T-helper 1 cell treated with Interleukin-12 subunit alpha and Interleukin-12 subunit beta and Interleukin-4 antibody, amounts not matched to agents 30 μg/mL and 1 μg/mL, for 36 hours (primary cell): ENCODE results near the gene USP5.
"Not testable (repeated sequence)": the region's sequence is repeated elsewhere in the genome, so short reads cannot be mapped to it uniquely, and the experiment has no call there.

Experiments
- H3K27ac Mint-ChIP-seq: one replicate; pipeline ENCODE4 v1.8.0; 2021; ENCODE audit warnings: mild to moderate bottlenecking, mixed read lengths
- H3K27me3 Mint-ChIP-seq: one replicate; pipeline ENCODE4 v1.8.0; 2021; ENCODE audit warnings: low read depth, mixed read lengths
- H3K36me3 Mint-ChIP-seq: one replicate; pipeline ENCODE4 v1.8.0; 2021; ENCODE audit warnings: low read depth, mixed read lengths
- H3K4me1 Mint-ChIP-seq: one replicate; pipeline ENCODE4 v1.8.0; 2021; ENCODE audit warnings: low read depth, mixed read lengths
- H3K4me3 Mint-ChIP-seq: one replicate; pipeline ENCODE4 v1.8.0; 2021; ENCODE audit warnings: mild to moderate bottlenecking, moderate library complexity, mixed read lengths
- H3K9me3 Mint-ChIP-seq: one replicate; pipeline ENCODE4 v1.8.0; 2021; ENCODE audit warnings: mixed read lengths

The USP5 gene

GRCh38 chr12:6872073-6873048, 20.4 kb downstream of the USP5 start:
- H3K4me3 Mint-ChIP-seq, result peak overlapping the region; percentile 89
- peak overlapping the region; percentile 89 for H3K27ac Mint-ChIP-seq
- H3K4me1 Mint-ChIP-seq, result peaks cover 54% of the 10 kb centered on the region
- H3K9me3 Mint-ChIP-seq, result no peaks in the 10 kb centered on the region
- H3K27me3 Mint-ChIP-seq, result no peaks in the 10 kb centered on the region
- peaks cover 50% of the 10 kb centered on the region for H3K36me3 Mint-ChIP-seq

DNA sequence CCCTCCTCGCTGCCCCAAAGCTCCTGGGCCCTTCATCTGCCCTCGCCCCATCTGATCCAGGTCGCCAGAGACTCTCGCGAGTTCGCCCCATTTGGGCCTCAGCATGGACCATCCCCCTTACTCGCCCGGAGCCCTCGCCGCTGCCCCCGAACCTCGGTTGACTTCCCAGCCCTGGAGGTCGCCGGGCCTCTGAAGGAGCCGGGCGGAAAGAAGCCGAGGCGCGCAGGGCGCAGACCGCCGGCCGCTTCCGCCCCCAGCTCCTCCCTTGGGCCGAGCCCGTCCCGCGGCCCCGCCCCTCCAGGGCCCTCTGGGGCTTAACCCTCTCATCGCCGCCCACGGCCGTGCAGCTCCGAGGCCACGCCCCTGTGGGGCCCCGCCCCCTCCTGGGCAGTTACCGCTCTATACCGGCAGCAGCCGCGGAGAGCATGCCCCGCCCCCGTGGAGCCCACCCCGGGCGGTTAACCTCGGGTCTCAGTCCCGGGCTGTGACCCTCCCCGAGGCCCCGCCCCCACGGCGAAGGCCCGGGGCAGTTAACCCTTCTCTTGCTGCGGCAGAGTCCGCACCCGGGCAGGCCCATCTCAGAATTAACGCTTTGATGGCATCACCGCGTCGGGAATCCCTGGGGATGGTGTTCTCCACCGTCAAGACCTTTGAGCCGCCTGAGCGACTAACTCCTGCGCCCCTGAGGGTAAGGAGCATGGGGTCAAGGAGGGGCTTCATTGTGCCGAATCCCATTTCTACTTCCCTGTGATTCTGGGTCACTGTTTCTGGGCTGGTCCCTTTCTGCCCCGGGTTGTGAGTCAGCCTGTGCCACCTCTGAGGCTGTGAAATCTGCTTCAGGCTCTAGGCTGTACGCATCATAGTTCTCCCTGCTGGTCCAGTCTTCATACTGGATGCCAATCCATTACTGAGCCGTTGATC, 21.4 kb downstream of the USP5 start, which contains the start of gene SPSB2:
TSS of gene SPSB2 (minus strand) at position 210 of the 921 bp plus-strand sequence. CDS start 402 bp downstream, outside the sequence.
- peak within 1 kb of the TSS; percentile 89 for H3K27ac Mint-ChIP-seq
- H3K36me3 Mint-ChIP-seq, result peaks cover 46% of the 10 kb centered on the region
- H3K9me3 Mint-ChIP-seq, result no peaks in the 10 kb centered on the region
- no peaks in the 10 kb centered on the region for H3K27me3 Mint-ChIP-seq
- H3K4me3 Mint-ChIP-seq, result peak within 1 kb of the TSS; percentile 89
- H3K4me1 Mint-ChIP-seq, result peaks cover 56% of the 10 kb centered on the region

GRCh38 chr12:6874015-6874368, 22.0 kb downstream of the USP5 start:
- peaks cover 50% of the 10 kb centered on the region for H3K4me1 Mint-ChIP-seq
- H3K4me3 Mint-ChIP-seq, result peak overlapping the region; percentile 89
- H3K27me3 Mint-ChIP-seq, H3K9me3 Mint-ChIP-seq: not testable (repeated sequence)
- H3K27ac Mint-ChIP-seq, result peak overlapping the region; percentile 86
- H3K36me3 Mint-ChIP-seq, result peaks cover 40% of the 10 kb centered on the region

DNA sequence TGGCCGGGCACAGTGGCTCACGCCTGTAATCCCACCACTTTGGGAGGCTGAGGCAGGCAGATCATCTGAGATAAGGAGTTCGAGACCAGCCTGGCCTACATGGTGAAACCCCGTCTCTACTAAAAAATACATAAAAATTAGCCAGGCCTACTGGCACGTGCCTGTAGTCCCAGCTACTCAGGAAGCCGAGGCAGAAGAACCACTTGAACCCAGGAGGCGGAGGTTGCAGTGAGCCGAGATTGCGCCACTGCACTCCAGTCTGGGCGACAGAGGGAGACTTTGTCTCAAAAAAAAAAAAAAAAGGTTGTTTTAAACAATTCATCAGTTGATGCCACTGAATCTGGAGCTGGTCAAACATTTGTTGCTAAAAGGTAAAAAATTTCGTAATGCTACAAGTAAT, 27.9 kb downstream of the USP5 start:
- H3K9me3 Mint-ChIP-seq, H3K4me3 Mint-ChIP-seq, H3K27ac Mint-ChIP-seq, H3K27me3 Mint-ChIP-seq: not testable (repeated sequence)
- Mint-ChIP-seq H3K4me1 (peaks cover 10% of the 10 kb centered on the region), H3K36me3 (peaks cover 21% of the 10 kb centered on the region)

DNA sequence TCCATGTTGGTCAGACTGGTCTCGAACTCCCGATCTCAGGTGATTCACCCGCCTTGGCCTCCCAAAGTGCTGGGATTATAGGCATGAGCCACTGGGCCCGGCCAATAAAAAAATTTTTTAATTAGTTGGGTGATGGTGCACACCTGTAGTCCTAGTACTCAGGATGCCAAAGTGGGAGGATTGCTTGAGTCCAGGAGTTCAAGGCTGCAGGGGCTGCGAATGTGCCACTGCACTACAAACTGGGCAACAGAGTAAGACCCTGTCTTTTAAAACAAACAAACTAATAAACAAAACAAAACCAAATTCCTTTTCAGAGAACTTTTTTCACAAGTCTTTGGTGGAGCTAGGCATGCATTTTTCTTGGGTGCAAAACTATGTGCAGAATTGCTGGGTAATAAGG, 31.3 kb downstream of the USP5 start:
- H3K27ac Mint-ChIP-seq, result no peak overlapping the region
- H3K9me3 Mint-ChIP-seq, result no peaks in the 10 kb centered on the region
- H3K4me1 Mint-ChIP-seq, result no peaks in the 10 kb centered on the region
- peaks cover 15% of the 10 kb centered on the region for H3K36me3 Mint-ChIP-seq
- no peak overlapping the region for H3K4me3 Mint-ChIP-seq
- no peaks in the 10 kb centered on the region for H3K27me3 Mint-ChIP-seq

DNA sequence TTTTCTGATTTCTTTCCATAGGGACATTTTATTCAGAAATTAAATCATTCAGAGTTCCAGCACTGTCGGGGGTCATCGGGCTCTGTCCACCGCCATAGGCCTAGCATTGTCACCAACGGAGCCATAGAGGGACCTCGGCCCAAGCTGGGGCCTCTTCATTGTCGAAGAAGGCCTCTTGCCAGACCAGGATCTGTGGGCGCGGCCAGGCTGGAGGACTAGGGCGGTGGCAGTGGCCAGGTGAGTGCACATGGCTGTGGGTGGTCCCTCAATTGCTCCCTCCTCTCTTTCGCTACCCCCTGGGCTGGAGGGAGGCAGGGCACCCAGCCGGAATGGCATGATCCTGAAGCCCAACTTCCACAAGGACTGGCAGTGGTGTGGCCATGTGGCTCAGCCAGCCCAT, 31.7 kb downstream of the USP5 start:
- H3K9me3 Mint-ChIP-seq, result no peaks in the 10 kb centered on the region
- no peaks in the 10 kb centered on the region for H3K4me1 Mint-ChIP-seq
- H3K36me3 Mint-ChIP-seq, result peaks cover 15% of the 10 kb centered on the region
- no peak overlapping the region for H3K4me3 Mint-ChIP-seq
- H3K27ac Mint-ChIP-seq, result no peak overlapping the region
- no peaks in the 10 kb centered on the region for H3K27me3 Mint-ChIP-seq

GRCh38 chr12:6884539-6884938, 32.6 kb downstream of the USP5 start:
- no peak overlapping the region for H3K4me3 Mint-ChIP-seq
- no peaks in the 10 kb centered on the region for H3K27me3 Mint-ChIP-seq
- no peaks in the 10 kb centered on the region for H3K9me3 Mint-ChIP-seq
- no peaks in the 10 kb centered on the region for H3K4me1 Mint-ChIP-seq
- H3K36me3 Mint-ChIP-seq, result peaks cover 15% of the 10 kb centered on the region
- no peak overlapping the region for H3K27ac Mint-ChIP-seq

GRCh38 chr12:6886206-6886999, 34.5 kb downstream of the USP5 start:
- H3K36me3 Mint-ChIP-seq, result peaks cover 19% of the 10 kb centered on the region
- H3K9me3 Mint-ChIP-seq, H3K4me3 Mint-ChIP-seq, H3K27ac Mint-ChIP-seq, H3K27me3 Mint-ChIP-seq, H3K4me1 Mint-ChIP-seq: not testable (repeated sequence)

- H3K4me3 Mint-ChIP-seq, result no peak overlapping the region
- H3K36me3 Mint-ChIP-seq, result peaks cover 17% of the 10 kb centered on the region
- no peaks in the 10 kb centered on the region for H3K9me3 Mint-ChIP-seq
- H3K27ac Mint-ChIP-seq, result no peak overlapping the region
- peaks cover 10% of the 10 kb centered on the region for H3K4me1 Mint-ChIP-seq
- H3K27me3 Mint-ChIP-seq, result no peaks in the 10 kb centered on the region
These were observed 35.5 kb downstream of the USP5 start for GRCh38 chr12:6887460-6887859.

- H3K27me3 Mint-ChIP-seq, result no peaks in the 10 kb centered on the region
- H3K9me3 Mint-ChIP-seq, result no peaks in the 10 kb centered on the region
- no peak overlapping the region for H3K27ac Mint-ChIP-seq
- H3K4me1 Mint-ChIP-seq, result peaks cover 12% of the 10 kb centered on the region
- H3K4me3 Mint-ChIP-seq, result no peak overlapping the region
- peaks cover 15% of the 10 kb centered on the region for H3K36me3 Mint-ChIP-seq
These were observed 36.4 kb downstream of the USP5 start for GRCh38 chr12:6888360-6888759.

GRCh38 chr12:6888794-6889193, 36.8 kb downstream of the USP5 start:
- H3K27ac Mint-ChIP-seq, H3K27me3 Mint-ChIP-seq, H3K9me3 Mint-ChIP-seq, H3K4me3 Mint-ChIP-seq: not testable (repeated sequence)
- Mint-ChIP-seq H3K4me1 (peaks cover 12% of the 10 kb centered on the region), H3K36me3 (peaks cover 14% of the 10 kb centered on the region)

GRCh38 chr12:6889775-6890573, 38.0 kb downstream of the USP5 start:
- H3K9me3 Mint-ChIP-seq, H3K27me3 Mint-ChIP-seq, H3K36me3 Mint-ChIP-seq: not testable (repeated sequence)
- peaks cover 12% of the 10 kb centered on the region for H3K4me1 Mint-ChIP-seq
- H3K4me3 Mint-ChIP-seq, result peak overlapping the region; percentile 81
- peak overlapping the region; percentile 96 for H3K27ac Mint-ChIP-seq

- H3K4me1 Mint-ChIP-seq, result peaks cover 12% of the 10 kb centered on the region
- peak overlapping the region; percentile 81 for H3K4me3 Mint-ChIP-seq
- H3K9me3 Mint-ChIP-seq, result no peaks in the 10 kb centered on the region
- H3K27me3 Mint-ChIP-seq, result no peaks in the 10 kb centered on the region
- H3K36me3 Mint-ChIP-seq, result peaks cover 4% of the 10 kb centered on the region
- peak overlapping the region; percentile 96 for H3K27ac Mint-ChIP-seq
These were observed 39.1 kb downstream of the USP5 start for GRCh38 chr12:6890789-6891645.
